Suppressor macrophage treated with lipopolysaccharide for 4 hours (primary cell): ENCODE data around the gene SRSF8.

Source experiments
- DNase-seq: peaks from one replicate; pipeline ENCODE4 v3.0.0-alpha.2; 2020

SRSF8 gene

GRCh38 chr11:95072948-95073347, 6.2 kb downstream of the SRSF8 start:
- DNase-seq: no peak

DNA sequence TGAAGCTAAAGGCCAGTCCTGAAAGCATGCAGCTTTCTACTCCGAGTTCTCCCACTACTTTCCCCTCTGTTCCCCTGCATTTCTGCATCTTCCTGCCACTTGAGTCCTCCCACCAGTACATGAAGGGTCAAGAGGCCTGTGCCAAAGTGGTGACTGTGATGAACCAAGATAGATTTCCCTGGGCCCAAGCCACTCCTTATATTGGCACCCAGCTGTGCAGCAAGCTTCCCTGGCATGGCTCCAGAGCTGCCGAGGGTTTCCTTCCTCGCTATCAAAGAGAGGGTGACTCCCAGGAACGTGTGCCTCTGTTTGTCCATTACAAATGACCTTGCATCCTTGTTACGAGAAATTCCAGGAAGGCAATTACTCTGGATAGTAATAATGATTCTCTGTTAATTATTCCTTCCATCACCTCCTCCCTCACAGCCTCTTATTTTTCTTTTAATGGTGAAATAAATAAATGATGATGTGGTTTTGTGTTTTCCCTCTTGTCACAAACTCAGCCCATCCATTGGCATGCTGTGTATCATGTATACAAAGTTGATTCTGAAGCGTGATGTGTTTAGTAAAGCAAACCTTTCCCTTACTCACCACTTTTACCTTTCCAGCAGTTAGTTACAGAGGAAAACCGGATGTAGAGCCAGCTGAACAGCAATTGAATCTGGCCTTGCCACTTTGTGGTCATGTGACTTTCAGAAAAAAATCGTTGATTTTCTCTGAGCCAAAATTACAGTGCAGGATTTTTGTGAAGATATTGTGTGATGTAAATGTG, 8.3 kb downstream of the SRSF8 start:
- no peak for DNase-seq

DNA sequence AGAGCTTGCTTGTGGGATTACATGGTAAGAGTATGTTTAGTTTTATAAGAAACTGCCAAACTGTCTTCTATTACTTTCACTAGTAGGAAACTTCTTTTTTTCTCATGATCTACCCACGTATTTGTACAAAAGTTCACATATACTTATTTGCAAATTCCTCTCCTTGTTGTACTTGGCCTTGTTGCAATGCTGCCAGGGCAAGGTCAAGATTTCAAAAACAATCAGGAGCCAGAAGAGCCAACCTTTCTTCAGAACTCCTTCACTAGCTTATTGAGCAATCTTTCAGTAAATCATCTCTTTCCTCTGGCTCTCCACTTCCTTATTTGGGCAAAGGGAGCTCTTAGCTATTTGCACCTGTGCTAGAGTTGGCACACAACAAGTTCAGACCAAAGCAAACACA, 9.7 kb downstream of the SRSF8 start:
- peak; percentile 25 for DNase-seq

DNA sequence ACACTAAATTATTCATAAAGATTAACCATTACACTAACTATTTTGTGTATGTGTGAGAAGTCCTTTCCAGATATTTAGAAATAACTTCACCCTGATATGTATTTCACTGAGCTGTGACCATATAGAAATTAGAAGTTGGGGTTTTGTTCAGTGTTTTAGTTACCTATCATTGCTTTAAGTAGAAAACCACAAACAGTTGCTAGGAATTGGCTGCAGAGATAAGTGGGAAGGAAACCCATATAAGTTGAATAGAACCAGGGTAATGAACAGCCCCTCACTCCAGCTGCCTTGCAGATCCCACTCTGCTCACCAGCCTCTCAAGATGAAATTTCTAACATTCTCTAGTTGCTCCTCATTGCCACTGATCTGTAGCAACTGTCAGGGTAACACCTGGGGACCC, 10.3 kb downstream of the SRSF8 start:
- no peak for DNase-seq

GRCh38 chr11:95078526-95078925, 11.8 kb downstream of the SRSF8 start:
- no peak for DNase-seq

- no peak for DNase-seq
These were observed 14.3 kb downstream of the SRSF8 start for GRCh38 chr11:95081010-95081409.

- DNase-seq: no peak
These were observed 14.7 kb downstream of the SRSF8 start for GRCh38 chr11:95081412-95081811.

DNA sequence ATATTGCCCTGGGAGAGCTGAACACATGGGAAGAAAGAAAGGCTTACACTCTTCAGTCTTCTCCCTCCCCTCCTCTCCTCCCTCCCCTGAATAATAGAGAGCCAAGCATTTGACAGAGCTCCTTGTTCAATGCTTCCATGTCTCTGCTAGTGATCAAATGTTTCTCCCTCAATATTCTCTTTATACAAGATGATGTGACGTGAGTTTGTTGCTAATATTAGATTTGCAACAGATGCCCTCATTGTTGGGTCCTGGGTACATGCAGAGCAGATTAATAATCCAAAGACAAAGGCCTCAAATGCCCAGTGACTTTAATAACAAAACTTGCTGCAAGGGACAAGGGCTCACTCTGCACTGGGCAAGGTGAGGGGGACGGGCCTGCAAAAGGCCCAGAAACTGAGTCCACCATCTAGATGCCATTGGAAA, 15.9 kb downstream of the SRSF8 start:
- DNase-seq: no peak

GRCh38 chr11:95084509-95084908, 17.8 kb downstream of the SRSF8 start:
- peak; percentile 66 for DNase-seq

DNA sequence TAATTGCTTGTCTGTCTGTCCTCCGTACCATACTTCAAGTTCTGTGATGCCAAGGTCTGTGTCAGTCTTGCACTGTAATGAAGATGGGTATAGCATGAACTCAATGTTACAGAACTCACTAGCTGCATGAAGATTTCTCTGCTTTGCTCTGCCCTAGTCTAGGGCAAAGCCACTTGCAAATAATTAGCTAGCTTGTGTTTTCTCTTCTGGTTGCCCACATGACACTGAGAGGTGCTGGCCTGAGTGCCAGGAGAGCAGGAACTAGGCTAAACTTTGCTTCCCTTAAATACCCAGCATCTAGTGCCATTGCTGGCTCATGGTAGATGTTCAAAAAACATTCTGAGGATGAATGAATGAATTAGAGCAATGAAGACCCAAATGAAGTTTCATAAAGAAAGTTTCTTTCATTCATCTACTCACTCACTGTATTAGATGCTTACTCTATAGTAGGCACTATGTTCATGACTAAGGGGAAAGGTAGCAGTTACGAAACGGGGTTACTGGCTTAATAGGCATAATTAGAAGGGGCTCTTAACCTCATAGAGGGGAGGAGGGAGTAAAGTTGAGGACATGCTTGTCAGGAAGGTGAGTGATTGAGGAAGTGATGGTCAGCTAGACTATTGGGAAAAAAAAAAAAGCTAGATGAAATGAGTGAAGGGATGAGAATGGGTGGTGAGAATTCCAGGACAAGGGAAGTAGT, 18.5 kb downstream of the SRSF8 start:
- no peak for DNase-seq

DNA sequence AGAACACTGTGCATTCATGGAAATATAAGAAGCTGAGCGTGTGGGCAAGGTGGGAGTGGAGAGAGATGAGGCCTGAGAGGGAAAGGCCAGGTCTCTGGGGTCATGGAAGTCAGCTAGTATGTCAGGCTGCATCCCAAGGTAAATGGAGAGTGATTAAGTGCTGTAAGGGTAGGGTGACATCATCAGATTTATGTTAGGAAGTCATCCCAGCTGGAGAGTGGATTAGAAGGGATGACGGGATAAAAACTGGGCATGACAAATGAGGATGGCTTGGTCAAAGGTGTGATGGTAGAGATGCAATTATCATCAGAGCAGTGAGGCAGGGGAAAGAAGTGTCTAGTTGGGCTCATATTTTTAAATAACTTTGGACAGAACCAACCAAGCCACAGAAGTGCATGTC, 19.4 kb downstream of the SRSF8 start:
- no peak for DNase-seq

- DNase-seq: no peak
These were observed 20.3 kb downstream of the SRSF8 start for GRCh38 chr11:95086836-95087570.

GRCh38 chr11:95088946-95089619, 22.4 kb downstream of the SRSF8 start:
- peak; percentile 76 for DNase-seq

DNA sequence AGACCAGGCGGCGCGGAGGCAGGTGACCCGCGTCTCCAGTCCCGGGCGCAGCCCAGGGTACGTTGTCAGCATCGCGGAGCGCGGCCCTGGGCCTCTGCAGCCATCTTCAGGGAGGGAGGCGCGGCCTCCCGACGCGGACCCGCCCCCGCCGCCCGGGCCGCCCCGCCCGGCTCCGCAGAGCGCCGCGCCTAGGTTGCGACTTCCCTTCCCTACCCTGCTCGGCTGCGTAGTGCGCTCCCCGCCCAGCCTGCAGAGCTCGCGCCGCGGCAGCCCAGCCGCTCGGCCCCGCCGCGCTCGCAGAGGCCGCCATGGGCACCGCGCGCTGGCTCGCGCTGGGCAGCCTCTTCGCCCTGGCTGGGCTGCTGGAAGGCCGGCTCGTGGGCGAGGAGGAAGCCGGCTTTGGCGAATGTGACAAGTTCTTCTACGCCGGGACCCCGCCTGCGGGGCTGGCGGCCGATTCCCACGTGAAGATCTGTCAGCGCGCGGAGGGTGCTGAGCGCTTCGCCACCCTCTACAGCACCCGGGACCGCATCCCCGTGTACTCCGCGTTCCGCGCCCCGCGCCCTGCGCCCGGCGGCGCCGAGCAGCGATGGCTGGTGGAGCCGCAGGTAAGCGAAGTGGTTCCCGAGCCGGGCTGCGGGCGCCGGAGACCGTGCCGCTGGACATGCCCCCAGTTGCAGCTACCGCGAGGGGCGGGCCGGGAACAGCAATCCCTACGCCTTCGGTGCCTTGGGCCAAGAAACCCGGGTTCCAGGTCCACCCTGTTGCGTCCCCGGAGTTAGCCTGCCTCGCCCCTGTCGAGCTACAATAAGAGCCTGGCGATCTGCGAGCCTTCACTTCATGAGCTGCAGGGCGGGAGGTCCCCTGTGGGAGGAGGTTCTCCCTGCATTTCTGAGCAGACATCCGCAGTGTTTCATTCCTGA, 23.2 kb downstream of the SRSF8 start, which contains the start of gene ENDOD1:
Gene ENDOD1, plus strand, starts transcription at position 227 of the 923 bp plus-strand sequence. Its CDS starts 82 bp downstream, at position 309.
- peak; percentile 90 for DNase-seq

DNA sequence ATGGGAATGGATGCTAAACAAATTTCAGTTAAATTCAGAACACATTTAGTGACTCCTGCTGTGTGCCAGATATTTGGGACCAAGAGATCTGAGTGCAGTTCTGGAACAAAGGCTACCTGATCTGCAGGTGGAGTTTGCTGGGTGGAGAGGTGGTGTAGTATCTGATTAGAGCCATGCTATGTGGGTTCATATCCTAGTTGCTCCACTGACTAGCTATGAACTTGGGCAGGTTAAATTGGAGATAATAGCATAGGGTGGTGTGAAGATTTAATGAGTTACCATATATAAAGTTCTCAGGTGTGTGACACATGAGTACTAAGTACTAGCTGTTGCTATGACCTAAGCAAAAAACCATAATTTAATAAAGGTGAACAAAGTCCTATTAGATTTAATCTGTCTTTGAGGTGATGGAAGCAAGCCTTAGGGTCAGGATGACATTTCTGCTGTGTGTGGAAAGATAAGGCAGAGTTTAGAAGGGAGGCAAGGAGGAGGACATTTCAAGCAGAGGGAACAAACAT, 25.0 kb downstream of the SRSF8 start:
- no peak for DNase-seq

DNA sequence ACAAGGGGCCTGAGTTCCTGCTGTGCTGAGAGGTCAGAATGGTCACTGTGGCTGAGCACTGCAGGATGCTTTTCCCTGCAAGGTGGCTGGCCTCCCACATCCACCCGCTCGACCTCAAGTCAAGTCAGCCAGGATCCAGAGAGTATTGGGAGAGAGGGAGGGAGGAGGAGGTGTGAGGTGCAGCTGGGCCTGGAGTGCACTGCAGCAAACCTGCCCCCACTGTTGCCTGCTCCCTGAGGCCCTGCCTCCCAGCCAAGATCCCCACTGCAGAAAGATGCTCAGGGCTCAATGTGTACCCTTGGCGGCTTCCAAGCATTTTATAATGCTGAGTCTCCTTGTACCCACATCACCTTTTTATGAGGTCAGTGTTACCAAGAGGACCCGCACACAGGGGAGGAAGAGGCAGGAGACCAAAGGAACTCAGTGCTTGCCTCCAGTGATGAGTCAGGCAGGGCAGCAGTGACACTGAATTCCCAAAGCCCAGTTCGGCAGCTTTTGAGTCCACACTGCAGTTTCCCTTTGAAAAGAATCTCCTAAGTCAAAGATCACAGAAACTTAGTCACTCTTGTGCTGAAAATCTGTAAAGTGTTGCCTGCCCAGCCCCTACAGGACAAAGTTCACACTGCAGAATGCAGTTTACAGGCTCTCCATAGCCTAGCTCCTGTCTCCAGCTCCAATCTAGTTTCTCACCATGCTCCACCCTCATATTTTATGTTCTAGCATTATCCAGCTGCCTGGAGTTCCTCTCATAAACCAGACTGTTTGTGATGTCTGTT, 26.0 kb downstream of the SRSF8 start:
- peak; percentile 80 for DNase-seq

- no peak for DNase-seq
These were observed 26.8 kb downstream of the SRSF8 start for GRCh38 chr11:95093548-95093947.

GRCh38 chr11:95095858-95096587, 29.3 kb downstream of the SRSF8 start:
- peak; percentile 87 for DNase-seq

DNA sequence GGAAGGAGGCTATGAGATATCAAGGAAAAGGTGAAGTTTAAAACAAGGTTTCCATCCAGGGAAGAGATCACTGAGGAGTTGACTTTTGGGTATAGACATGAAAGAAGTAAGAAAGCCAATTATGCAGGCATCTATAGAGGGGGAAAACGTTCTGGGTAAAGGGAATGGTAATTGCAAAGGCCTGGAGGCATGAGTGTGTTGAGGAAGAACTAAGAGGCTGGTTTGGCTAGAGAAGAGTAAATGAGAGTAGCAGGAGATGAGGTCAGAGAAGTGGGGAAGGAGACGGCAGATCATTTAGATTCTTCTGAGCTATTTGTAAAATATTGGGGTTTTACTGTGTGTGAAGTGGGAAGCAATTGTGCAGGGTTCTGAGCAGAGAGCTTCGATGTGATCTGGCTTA, 30.5 kb downstream of the SRSF8 start:
- no peak for DNase-seq

DNA sequence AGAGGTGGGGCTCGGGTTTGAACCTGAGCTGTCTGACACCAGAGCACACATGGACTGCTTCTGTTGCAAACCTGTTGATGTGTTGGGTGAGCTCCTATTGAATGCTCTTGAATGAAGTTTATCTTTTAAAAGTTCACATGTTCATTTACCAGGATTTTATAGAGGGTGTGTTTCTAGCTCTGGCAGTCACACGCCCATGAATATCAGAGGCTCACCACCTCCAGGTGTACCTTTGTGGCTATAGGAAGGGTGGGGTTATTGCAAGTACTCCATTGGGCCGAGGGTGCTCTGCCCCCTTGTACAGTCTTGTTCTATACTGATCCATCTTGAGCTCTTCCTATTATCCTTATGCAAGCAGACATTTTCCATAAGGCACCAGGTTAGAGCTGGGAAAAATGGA, 32.1 kb downstream of the SRSF8 start:
- DNase-seq: no peak
